ENCODE data around the gene STARD8.

DNA sequence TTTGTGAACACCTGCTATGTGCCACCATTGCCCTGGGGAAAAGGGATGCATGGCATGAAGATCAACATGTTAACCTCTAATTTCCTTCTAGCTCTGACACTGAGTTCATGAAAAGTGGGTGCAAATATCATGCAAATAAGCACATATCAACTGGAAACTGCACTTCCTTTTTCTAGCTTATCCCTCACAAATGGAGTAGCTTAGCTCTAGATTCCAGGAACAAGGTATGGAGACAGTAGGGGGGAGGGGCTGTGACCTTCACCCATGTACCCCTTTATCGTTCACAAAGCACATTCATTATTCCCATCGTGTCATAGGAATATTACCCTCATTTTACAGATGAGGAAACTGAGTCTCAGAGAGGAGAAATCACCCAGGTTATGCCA, 37.4 kb downstream of the STARD8 start:
- TF ChIP-seq, protein P1, sequence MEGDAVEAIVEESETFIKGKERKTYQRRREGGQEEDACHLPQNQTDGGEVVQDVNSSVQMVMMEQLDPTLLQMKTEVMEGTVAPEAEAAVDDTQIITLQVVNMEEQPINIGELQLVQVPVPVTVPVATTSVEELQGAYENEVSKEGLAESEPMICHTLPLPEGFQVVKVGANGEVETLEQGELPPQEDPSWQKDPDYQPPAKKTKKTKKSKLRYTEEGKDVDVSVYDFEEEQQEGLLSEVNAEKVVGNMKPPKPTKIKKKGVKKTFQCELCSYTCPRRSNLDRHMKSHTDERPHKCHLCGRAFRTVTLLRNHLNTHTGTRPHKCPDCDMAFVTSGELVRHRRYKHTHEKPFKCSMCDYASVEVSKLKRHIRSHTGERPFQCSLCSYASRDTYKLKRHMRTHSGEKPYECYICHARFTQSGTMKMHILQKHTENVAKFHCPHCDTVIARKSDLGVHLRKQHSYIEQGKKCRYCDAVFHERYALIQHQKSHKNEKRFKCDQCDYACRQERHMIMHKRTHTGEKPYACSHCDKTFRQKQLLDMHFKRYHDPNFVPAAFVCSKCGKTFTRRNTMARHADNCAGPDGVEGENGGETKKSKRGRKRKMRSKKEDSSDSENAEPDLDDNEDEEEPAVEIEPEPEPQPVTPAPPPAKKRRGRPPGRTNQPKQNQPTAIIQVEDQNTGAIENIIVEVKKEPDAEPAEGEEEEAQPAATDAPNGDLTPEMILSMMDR (IDR thresholded peaks at IDR 0.05): no peak
- no peak for TF ChIP-seq ZFX (IDR thresholded peaks at IDR 0.05; ENCODE audit: borderline replicate concordance)
